Activated naive CD4-positive, alpha-beta T cell (primary cell): ENCODE measurements around the gene SETD5.
A peak's percentile ranks its signal among the peaks of the same experiment; 100 is the strongest.

Experiments
- DNase-seq, 4 experiments: peaks; one replicate each; lab custom pipeline; 2025; lab: John Stamatoyannopoulos, UW

SETD5 gene, protein sequence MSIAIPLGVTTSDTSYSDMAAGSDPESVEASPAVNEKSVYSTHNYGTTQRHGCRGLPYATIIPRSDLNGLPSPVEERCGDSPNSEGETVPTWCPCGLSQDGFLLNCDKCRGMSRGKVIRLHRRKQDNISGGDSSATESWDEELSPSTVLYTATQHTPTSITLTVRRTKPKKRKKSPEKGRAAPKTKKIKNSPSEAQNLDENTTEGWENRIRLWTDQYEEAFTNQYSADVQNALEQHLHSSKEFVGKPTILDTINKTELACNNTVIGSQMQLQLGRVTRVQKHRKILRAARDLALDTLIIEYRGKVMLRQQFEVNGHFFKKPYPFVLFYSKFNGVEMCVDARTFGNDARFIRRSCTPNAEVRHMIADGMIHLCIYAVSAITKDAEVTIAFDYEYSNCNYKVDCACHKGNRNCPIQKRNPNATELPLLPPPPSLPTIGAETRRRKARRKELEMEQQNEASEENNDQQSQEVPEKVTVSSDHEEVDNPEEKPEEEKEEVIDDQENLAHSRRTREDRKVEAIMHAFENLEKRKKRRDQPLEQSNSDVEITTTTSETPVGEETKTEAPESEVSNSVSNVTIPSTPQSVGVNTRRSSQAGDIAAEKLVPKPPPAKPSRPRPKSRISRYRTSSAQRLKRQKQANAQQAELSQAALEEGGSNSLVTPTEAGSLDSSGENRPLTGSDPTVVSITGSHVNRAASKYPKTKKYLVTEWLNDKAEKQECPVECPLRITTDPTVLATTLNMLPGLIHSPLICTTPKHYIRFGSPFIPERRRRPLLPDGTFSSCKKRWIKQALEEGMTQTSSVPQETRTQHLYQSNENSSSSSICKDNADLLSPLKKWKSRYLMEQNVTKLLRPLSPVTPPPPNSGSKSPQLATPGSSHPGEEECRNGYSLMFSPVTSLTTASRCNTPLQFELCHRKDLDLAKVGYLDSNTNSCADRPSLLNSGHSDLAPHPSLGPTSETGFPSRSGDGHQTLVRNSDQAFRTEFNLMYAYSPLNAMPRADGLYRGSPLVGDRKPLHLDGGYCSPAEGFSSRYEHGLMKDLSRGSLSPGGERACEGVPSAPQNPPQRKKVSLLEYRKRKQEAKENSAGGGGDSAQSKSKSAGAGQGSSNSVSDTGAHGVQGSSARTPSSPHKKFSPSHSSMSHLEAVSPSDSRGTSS (N-terminal part only)

DNA sequence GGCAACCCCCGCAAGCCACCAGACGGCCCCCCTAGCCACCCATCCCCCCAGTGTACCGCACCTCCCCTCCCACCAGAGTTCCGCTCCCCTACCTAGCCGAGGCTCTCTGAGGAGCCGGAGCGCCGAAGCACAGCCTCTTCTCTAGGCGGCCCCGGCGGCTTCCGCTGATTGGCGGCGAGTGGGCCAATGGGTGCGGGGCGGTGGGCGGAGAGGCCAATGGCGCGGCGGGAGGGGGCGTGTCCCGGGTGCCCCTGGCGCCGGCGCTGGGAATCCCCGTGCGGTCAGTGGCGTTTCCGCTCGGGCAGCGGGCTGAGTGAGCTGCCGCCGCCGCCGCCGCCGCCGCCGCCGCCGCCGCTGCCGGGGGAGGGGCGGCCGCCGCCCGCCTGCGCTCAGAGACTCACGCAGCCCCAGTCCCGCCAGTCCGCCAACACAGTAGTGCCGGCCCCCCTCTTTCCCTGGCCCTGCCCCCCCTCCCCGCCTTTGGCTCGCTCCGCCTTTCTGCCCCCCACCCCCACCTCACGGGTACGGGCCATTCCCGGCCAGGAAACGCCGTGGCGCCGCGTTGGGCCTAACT is at the start of gene SETD5:
TSS of gene SETD5 (plus strand) at position 284 of the 574 bp plus-strand sequence. CDS start 31,324 bp downstream, outside the sequence.
- peak; percentile 99 to 100 (median 99) for DNase-seq

DNA sequence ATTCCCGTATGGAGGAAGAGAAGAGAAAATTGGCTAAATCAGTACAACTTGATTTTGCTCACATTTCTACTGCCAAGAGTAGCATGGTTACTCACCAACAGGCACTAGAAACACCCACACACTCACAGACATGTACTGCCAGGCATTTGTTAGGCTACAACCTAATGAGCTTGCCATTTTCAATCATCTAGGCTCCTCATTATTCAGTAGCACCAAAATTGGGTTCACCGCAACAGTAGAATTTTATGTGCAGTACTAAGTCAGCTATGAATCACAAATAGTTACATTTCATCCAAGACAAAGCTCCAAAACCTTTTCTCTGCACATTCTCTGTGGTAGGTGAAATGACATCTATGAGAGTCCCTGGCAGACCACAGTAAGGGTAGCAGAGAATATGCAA is 49.5 kb upstream of the SETD5 start:
- DNase-seq, result no peak

DNA sequence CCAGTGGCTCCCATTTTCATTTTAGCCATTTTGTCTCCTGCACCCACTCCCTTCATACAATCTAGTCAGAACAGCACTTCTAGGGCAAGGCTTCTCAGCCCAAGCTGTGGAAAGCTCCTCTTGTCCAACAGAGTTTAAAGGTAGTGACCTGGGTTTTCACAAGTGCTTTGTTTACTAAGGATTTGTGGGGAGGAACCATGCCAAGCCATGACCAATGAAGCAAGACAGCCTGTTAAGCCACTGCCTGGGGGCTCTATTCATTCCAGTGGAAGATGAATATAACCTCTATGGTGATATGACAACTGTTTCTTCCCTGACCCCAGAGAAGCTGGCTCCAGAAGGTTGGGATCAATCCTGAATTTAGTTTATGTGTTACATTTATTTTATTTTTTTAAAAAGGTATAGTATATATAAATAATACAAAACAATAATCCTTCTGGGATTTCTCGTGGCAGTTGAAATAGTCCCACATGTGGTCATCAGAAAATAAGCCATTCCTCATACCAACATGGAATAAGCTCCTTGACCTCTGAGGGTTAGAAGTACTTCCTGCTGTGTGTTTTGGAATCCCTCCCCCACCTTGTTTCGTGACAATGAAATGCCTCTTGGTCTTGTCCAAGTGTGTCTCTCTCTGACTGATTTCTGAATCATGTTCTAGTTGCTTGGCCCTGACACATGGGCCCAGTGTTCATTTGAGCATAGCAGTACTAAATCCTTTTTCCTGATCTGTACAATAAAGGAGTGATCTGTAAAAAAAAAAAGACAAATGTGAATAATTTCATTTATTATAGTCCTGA is 47.9 kb upstream of the SETD5 start:
- DNase-seq, result no peak

DNA sequence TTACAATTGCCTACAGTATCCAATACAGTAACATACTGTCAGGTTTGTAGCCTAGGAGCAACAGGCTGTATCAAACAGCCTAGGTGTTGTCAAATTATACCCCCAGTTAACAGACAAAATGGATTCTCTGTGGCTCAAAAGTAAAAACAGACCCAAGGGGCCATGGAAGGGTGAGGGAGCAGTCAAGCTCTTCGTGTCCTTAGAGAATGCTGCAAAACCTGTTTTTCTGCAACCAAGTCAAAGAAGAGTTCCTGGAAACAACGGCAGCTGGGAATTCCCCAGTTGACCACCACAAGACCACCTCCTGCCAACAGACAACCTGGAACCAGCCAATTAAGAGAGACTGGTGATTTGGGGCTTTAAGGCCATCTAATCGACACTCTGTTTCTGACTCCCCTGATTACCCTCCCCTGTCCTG is 45.7 kb upstream of the SETD5 start:
- no peak for DNase-seq

DNA sequence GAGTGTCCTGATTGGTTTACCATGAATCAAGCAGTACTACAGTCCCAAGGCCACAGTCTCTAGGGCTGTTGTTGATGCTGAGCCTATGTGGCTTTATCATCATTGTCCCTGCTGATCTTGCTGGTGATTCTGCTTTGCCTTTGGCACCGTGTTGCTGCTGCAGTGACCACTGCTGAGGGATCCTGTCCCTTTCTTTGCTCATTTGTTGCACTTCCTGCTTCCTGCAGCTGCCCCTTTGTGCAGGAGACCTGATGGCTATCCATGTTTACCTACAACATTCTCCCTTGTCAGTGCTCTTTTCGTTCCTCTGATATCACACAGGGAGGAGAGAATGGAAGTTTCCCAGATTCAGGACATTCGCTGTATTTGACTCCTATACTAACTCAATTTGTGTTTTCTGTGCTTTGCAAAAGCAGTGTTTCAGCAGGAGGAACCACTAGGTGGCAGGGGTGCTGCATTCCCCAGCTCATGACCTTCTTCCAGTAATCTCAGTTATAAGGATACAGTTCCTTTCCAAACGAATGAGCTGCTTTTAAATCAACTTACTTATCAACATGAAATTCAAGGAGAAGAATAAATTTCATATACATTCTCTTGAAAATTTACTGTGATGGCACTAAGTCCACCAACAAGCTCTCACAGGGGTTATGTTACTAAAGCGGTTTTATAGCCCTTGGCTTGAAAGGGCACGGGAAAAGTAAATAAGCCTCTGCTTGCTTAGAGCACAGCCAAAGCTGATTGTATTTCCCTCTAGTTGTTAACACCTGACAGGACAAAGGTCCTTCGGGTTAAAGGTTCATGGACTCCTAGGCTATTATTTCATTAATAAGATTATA is 44.3 kb upstream of the SETD5 start:
- DNase-seq, result peak in 2 of 4 experiments; percentile 17 to 37

DNA sequence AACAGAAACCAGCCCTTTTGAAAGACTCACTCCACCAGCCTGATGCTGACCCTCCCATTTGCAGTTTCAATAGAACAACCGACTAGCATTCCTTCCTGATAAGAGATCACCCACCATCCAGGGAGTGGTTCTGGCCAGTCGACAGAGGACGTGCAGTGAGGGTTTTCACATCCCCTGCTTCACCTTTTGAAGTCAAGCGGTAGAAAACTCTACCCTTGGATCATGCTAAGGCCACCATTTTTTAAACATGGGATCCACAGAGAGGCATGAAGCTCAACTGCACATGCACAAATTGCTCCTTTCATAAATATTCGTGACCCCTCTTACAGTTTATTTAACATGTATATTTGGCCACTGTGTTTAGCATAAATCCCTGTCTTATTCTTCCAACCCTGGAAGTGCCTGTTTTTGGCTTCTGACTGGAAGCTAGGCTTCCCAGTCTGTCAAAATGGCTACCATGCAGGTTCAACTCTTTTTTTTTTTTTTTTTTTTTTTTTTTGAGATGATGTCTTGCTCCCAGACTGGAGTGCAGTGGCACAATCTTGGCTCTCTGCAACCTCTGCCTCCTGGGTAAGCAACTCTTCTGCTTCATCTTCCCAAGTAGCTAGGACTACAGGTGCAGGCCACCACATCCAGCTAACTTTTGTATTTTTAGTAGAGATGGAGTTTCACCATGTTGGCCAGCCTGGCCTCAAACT is 35.6 kb upstream of the SETD5 start:
- no peak for DNase-seq

DNA sequence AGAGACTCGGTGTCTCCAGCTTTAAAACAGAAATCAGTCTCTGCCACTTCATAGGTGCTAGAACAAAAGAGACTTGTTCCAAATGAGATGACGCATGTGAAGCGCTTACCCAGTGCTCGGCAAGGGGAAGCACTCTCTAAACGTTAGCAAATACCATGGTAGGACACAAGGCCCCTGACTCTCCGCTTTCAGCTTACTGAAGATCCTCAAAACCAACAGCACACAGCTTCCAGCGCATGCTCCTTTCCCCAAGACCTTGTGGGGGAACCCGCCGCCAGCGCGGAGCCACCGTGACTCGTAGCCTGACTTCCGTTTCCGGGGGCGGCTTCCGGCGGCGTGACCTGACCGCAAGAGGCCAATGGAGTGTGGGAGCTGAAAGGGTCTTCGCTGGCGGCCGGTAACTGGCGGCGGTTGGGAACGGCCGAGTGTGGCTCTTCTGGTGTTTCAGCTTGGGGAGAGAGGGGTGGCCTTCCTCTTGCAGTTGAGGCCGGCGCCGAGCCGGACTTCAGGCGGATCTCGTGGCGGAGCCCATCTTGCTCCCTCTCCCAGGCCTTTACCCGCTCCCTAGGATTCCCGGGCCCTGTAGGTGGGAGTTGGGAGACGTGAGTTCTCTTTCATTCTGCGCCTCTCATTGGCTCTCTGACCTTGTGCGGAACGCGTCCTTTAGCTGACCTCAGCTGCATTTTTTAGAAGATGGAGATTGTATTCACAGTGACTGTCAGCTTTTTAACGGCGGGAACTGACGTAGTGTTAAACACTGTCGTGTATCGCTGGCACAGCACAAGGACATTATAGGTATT is 34.5 kb upstream of the SETD5 start, which contains the start of gene THUMPD3:
TSS of gene THUMPD3 (plus strand) at position 324 of the 800 bp plus-strand sequence. CDS start 2,015 bp downstream, outside the sequence.
- DNase-seq, result peak; percentile 82 to 86 (median 85)

DNA sequence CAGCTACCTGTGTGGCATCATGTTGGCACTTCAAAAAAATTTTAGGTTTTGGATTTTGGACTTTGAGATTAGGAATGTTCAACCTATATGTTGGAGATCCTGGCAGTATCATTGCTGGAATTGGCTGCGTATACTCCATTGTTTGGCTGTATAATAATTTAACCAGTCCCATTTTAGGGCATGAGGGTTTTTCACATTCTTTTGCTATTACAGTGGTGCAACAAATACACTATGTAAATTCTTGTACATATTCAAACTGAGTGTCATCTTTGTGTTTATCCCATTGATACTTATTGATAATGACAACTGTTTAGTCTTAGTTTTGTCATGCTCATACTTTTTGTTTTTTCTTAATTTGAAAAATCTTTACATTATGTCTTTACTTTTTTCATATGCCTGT is 27.9 kb upstream of the SETD5 start:
- DNase-seq, result no peak

DNA sequence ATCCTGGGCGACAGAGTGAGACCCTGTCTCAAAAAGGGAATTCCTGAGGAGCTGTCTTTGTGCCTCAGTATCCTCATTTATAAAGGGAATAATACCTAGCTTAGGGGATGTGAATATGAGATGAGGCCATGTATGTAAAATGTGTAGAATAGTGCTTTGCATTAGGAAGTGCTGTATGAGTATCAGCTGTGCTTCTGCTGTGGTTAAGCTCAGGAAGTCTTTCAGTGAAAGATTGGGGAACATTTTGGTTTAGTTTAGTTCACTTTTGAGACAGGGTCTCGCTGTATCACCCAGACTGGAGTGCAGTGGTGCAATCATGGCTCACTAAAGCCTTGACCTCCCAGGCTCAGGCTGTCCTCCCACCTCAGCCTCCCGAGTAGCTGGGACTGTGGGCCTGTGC is 23.9 kb upstream of the SETD5 start:
- no peak for DNase-seq

DNA sequence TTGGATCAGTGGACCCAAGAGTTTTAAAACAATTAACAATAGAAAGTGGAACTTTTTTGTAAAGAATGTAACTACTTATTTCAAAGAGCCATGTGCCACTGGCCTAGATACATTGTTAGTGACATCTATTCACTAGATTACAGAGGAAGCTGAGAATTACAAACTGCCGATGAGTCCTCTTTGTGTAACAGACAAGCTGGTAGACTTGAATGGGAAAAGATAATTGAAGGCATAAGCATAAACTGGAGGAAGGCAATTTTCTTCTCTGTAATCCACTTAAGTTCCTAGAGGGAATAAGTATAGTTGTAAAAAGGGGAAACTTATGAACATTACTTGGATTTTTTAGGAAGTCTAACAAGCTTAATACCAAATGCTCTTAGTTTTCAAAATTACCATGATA is 19.4 kb upstream of the SETD5 start:
- no peak for DNase-seq

DNA sequence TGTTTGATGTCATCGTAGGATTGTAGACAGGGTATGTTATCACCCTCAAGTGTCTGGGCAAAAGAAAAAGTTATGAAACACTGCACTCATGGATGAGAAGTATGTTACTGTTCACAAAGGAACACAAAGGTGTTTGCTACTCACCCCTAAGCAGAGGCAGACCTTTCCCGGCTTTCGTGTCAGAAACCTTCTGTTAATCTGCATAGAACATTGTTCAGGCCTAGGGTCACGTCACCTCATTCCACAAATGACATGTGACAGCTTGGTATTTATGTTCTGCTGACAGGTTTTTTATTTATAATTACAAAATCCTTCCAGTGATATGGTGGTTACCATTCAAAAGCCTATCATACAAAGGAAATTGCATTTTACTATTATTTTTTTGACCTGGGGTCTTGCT is 18.1 kb upstream of the SETD5 start:
- DNase-seq, result no peak

DNA sequence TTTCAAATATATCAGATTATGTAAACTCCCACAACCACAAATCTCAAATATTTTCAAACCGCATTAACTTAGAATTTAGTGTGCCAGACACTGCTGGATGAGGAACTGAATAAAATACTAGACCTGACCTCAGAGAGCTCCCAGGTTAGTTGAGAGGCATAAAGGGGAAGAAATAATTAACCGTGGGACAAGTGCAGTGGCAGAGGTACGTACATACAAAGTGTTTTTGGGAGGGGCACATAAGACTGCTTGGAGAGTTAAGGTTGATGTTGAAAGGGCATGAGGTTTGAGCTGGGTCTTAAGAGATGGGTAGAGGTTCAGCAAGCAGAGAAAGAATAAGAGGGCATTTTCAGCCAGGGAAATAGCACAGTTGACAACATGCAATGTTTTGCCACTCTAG is 17.4 kb upstream of the SETD5 start:
- no peak for DNase-seq

DNA sequence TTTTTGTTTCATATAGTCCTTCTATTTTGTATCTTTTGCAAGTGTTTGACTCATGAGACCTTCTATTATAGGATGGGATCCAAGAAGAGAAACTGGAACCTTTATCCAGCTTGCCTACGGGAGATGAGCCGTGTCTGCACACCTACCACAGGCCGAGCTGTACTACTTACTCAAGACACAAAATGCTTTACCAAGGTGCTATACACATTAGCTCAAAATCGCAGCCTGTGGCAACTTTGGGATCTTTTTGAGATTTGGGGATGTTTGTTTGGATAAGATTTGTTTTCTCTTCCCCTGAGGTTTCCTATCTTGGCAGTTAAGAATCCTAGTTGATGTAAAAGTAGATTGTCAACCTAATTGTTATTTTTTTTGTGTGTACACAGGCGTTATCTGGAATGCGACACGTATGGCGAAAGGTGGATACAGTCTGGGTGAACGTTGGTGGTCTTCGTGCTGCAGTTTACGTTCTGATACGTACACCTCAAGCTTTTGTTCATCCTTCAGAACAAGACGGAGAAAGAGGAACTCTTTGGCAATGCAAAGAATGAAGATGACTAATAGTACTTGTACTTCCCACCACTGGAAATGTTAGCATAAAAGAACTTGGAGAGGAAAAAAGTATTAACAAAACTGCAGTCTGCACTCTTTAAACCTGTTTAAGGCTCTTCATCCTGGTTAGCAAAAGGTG is 13.1 kb upstream of the SETD5 start:
- no peak for DNase-seq

DNA sequence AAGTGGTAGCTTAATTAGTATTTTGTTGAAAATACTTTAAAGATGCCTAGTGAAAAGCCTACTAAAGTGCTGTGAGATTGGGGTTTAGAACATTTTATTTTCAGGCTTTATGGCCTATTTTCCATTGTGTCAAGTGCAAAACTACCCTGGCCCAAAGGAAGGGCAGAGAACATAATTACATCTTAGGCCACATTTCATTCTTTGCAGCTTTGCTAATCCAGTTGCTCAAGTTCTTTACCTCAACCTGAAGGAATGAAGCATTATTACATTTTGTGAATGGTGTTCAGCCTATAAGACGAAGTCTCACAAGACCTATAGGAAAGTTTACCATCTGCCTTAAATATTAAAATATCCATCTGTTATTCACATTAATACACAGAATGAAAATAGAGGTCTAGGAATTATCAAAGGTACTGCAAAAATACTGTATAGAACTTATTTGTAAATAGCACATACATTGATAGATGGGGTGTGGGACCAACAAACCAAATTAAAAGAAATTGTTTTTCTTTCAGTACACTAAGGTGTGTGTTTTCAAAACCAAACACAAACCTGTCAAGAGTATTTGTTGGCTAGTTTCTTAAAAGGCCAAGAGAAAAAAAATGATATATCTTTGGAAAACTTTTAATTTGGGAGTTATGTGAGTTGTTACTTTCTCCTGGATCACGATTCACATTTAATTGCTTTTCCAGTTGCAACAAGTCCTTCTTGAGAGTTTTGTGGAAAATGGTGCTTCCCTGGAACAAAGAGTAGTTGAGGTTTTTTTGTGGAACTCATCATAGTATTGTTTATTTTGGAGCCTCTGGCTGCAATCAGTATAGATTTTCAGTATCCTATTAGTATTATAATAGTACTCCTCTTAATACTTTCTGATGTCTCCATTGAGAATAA is 12.0 kb upstream of the SETD5 start:
- no peak for DNase-seq

DNA sequence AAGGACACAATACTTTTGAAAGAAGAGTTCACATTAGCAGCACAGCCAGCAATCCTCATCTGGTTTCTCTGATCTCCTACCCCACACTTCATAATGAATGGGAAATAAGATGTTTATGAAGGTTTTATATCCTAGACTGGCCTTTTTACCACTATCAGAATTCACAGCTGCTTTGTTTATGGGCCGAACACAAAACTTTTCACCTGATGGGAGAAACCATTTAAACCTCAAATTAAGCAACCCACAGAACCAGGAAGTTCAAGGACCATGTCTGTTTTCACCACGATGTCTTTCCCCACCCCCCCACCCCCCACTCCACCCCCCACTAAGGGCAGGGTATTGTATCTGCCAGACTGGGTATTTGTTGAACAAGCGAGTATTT is 11.3 kb upstream of the SETD5 start:
- no peak for DNase-seq

DNA sequence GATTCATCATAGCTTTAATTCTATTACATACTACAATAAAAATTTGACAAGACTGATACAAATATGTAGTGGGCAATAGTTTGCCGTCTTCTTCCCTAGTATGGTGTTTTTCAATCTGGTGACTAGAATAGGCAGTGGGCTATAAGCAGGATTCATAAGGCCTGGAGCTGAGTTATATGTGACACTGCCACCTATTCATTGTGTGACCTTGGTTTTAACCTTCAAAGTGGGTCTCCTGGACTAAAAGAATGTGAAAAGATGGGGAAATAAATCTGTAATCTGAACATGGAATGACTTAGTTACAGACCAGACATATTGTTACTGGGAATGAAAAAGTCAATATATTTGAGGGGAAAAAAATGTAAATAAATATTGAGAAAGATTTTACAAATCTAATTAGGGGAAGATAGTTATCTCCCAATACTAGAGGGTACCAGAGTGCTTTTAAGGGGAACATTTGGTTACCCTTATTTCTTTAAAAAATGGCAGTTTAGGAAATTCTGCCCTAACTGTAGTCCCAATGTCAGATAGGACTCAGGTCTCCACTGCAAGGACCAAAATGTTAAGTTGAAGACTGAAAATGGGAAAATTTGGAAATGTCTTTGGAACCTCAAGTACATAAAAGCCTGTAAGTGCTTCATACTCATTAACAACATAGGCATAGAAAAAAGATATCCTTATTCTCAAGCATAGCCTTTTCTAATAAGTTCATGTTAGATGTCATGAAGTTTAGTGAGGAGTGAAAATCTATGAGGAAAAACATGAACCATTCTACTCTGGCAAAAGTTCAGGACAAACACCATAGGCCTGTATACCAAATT is 10.7 kb upstream of the SETD5 start:
- no peak for DNase-seq
